Calu3 (cell line): ENCODE measurements around the gene SLC38A3. TPM values are rescaled to one million over a fixed set of nuclear protein-coding genes. Genes with fewer than 3 reads are reported as not detected.

Experiments used
- BruUV-seq: library from RNA; stranded (reverse); fragments of 400-500 nt; replicated peaks from 2 replicates; lab custom pipeline; 2021; lab: Mats Ljungman, UMichigan
- CTCF ChIA-PET: fragments of 300-600 bp; sonication (Branson Sonifier 250); formaldehyde crosslinking; loops from one replicate; lab custom pipeline; 2022; ENCODE audit warnings: antibody characterized with exemption; lab: Charles Lee
- DNase-seq: peaks from one replicate; pipeline ENCODE4 v3.0.0; 2022
- H3K27ac Mint-ChIP-seq: one replicate; pipeline ENCODE4 v1.8.0; 2022; ENCODE audit warnings: mixed read lengths; ENCODE audit not compliant: unreplicated experiment
- H3K27me3 Mint-ChIP-seq: one replicate; pipeline ENCODE4 v1.8.0; 2022; ENCODE audit warnings: mixed read lengths; ENCODE audit not compliant: unreplicated experiment
- H3K36me3 Mint-ChIP-seq: one replicate; pipeline ENCODE4 v1.8.0; 2022; ENCODE audit warnings: mild to moderate bottlenecking, moderate library complexity, mixed read lengths; ENCODE audit not compliant: insufficient read depth, unreplicated experiment
- H3K4me1 Mint-ChIP-seq: one replicate; pipeline ENCODE4 v1.8.0; 2022; ENCODE audit warnings: mild to moderate bottlenecking, low read depth, mixed read lengths; ENCODE audit not compliant: unreplicated experiment
- H3K4me3 Mint-ChIP-seq: one replicate; pipeline ENCODE4 v1.8.0; 2022; ENCODE audit warnings: mild to moderate bottlenecking, low read depth, moderate library complexity, mixed read lengths; ENCODE audit not compliant: unreplicated experiment
- H3K9me3 Mint-ChIP-seq: one replicate; pipeline ENCODE4 v1.8.0; 2022; ENCODE audit warnings: low read depth, mixed read lengths; ENCODE audit not compliant: unreplicated experiment
- CTCF ChIP-seq: fragments of 200-600 bp; IDR thresholded peaks from one replicate; pipeline ENCODE4 v1.8.0; 2022; ENCODE audit warnings: antibody characterized with exemption; ENCODE audit not compliant: unreplicated experiment
- intact Hi-C: fragments of 100-400 bp; cut with micrococcal nuclease; formaldehyde crosslinking; loops from one replicate; pipeline ENCODE4 v1.10.0; 2022; ENCODE audit not compliant: unreplicated experiment
- total RNA-seq: library from RNA; stranded (reverse); gene quantifications from 2 replicates; pipeline ENCODE4 v1.2.3, GENCODE V29; 2022

SLC38A3 gene
- total RNA-seq, 1 experiment from 2014 or later = not detected

GRCh38 chr3:50189274-50189673 is 15.8 kb upstream of the SLC38A3 start:
- Mint-ChIP-seq H3K4me3 (no peak overlapping the region), H3K36me3 (no peaks in the 10 kb centered on the region), H3K27ac (no peak overlapping the region), H3K9me3 (no peaks in the 10 kb centered on the region), H3K27me3 (no peaks in the 10 kb centered on the region), H3K4me1 (peaks cover 3% of the 10 kb centered on the region)
- intact Hi-C loops = loop anchor here (1.0 kb wide), 1 partner anchor 68 kb away; no protein-coding TSS in a partner anchor
- peak; percentile 79 for DNase-seq
- TF ChIP-seq CTCF = peak; percentile 65
- CTCF ChIA-PET = interaction anchor here (1.0 to 1.2 kb wide), 2 partner anchors 66 to 68 kb away, joined by 3 to 5 read pairs; no protein-coding TSS in a partner anchor
- BruUV-seq = no TSS peak

- BruUV-seq = no TSS peak
- no peaks in the 10 kb centered on the region for H3K36me3 Mint-ChIP-seq
- H3K4me1 Mint-ChIP-seq = no peaks in the 10 kb centered on the region
- no peak for DNase-seq
- CTCF ChIA-PET = interaction anchor here (0.6 to 1.2 kb wide), 6 partner anchors 27 to 325 kb away, joined by 4 to 6 read pairs (median 5); no protein-coding TSS in a partner anchor
- no peaks in the 10 kb centered on the region for H3K9me3 Mint-ChIP-seq
- TF ChIP-seq CTCF = no peak
- no peaks in the 10 kb centered on the region for H3K27me3 Mint-ChIP-seq
- no peak overlapping the region for H3K4me3 Mint-ChIP-seq
- intact Hi-C loops = loop anchor here (1.0 kb wide), 1 partner anchor 69 kb away; no protein-coding TSS in a partner anchor
- H3K27ac Mint-ChIP-seq = no peak overlapping the region
These were observed 15.1 kb upstream of the SLC38A3 start for GRCh38 chr3:50189989-50190388.

- H3K27me3 Mint-ChIP-seq = peaks cover 3% of the 10 kb centered on the region
- H3K9me3 Mint-ChIP-seq = no peaks in the 10 kb centered on the region
- intact Hi-C loops = no loop called here
- no peak for DNase-seq
- BruUV-seq = no TSS peak
- H3K27ac Mint-ChIP-seq = no peak within 1 kb of the TSS
- CTCF ChIA-PET = interaction anchor here (0.7 to 1.1 kb wide), 3 partner anchors 35 to 151 kb away, joined by 5 to 6 read pairs (median 5); no protein-coding TSS in a partner anchor
- no peaks in the 10 kb centered on the region for H3K4me1 Mint-ChIP-seq
- H3K4me3 Mint-ChIP-seq = no peak within 1 kb of the TSS
- H3K36me3 Mint-ChIP-seq = no peaks in the 10 kb centered on the region
- TF ChIP-seq CTCF = no peak
These were observed 14.0 kb upstream of the SLC38A3 start, which contains the start of gene GNAT1 for GRCh38 chr3:50190936-50191660. TSS of gene GNAT1 (plus strand) at chr3:50191610. CDS start at chr3:50191726, 116 bp downstream.

GRCh38 chr3:50192124-50192523 is 12.9 kb upstream of the SLC38A3 start:
- intact Hi-C loops = loop anchor here (1.0 kb wide), 2 partner anchors 34 to 81 kb away; no protein-coding TSS in a partner anchor
- CTCF ChIA-PET = interaction anchor here (0.6 to 1.3 kb wide), 4 partner anchors 29 to 77 kb away, joined by 3 to 6 read pairs (median 4); partner anchors contain the start of genes GNAI2 and SEMA3B
- H3K9me3 Mint-ChIP-seq = no peaks in the 10 kb centered on the region
- no peak overlapping the region for H3K27ac Mint-ChIP-seq
- H3K4me1 Mint-ChIP-seq = no peaks in the 10 kb centered on the region
- H3K4me3 Mint-ChIP-seq = no peak overlapping the region
- TF ChIP-seq CTCF = no peak
- BruUV-seq = no TSS peak
- no peak for DNase-seq
- H3K27me3 Mint-ChIP-seq = peaks cover 13% of the 10 kb centered on the region
- no peaks in the 10 kb centered on the region for H3K36me3 Mint-ChIP-seq
